ENCODE measurements around the gene UGT1A10.

DNA sequence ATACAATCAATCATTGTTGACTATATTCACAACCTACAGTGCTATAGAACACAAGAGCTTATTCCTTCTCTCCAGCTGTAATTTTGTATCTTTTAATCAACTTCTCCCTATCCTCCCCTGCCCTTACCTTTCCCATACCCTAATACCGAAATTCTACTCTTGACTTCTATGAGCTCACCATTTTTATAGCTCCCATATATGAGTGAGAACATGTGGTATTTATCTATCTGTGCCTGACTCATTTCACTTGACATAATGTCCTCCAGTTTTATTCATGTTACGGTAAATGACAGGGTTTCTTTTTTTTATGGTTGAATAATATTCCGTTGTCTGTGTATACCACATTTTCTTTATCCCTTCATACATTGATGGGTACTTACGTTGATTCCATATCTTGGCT, 144.5 kb downstream of the UGT1A10 start:
- TF ChIP-seq, protein P1, sequence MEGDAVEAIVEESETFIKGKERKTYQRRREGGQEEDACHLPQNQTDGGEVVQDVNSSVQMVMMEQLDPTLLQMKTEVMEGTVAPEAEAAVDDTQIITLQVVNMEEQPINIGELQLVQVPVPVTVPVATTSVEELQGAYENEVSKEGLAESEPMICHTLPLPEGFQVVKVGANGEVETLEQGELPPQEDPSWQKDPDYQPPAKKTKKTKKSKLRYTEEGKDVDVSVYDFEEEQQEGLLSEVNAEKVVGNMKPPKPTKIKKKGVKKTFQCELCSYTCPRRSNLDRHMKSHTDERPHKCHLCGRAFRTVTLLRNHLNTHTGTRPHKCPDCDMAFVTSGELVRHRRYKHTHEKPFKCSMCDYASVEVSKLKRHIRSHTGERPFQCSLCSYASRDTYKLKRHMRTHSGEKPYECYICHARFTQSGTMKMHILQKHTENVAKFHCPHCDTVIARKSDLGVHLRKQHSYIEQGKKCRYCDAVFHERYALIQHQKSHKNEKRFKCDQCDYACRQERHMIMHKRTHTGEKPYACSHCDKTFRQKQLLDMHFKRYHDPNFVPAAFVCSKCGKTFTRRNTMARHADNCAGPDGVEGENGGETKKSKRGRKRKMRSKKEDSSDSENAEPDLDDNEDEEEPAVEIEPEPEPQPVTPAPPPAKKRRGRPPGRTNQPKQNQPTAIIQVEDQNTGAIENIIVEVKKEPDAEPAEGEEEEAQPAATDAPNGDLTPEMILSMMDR (IDR thresholded peaks at IDR 0.05; ENCODE audit: low read depth, low read length): no peak
- TF ChIP-seq POLR2A (IDR thresholded peaks at IDR 0.05; ENCODE audit: extremely low read depth, insufficient read length): no peak
- TF ChIP-seq, protein P2, sequence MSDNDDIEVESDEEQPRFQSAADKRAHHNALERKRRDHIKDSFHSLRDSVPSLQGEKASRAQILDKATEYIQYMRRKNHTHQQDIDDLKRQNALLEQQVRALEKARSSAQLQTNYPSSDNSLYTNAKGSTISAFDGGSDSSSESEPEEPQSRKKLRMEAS (IDR thresholded peaks at IDR 0.05; ENCODE audit: low read depth, low read length): no peak
- no peak for TF ChIP-seq MYC (IDR thresholded peaks at IDR 0.05; ENCODE audit: low read depth, low read length)
